SK-N-SH (cell line): ENCODE measurements around the gene ZSCAN2. TPM values are rescaled to one million over a fixed set of nuclear protein-coding genes. Genes with fewer than 3 reads are reported as not detected.

Experiments used
- CTCF ChIA-PET: fragments of 300-600, 350-600 bp; formaldehyde crosslinking; extraction: SDS; loops from one replicate; lab custom pipeline; 2021; lab: Yijun Ruan, JAX
- POLR2A ChIA-PET: fragments of 350-600 bp; sonication (Branson Sonifier 250); formaldehyde crosslinking; extraction: SDS; loops from one replicate; lab custom pipeline; 2020; ENCODE audit warnings: antibody characterized with exemption, inconsistent platforms; lab: Yijun Ruan, JAX
- DNase-seq: peaks from one replicate; pipeline ENCODE4 v3.0.0; 2012
- H2AFZ ChIP-seq: fragments of 200-600 bp; sonication (generic); 2 replicates; pipeline ENCODE4 v1.8.1; 2016; ENCODE audit warnings: antibody characterized with exemption, mild to moderate bottlenecking, low read depth
- H3F3A ChIP-seq: fragments of 200-600 bp; sonication (generic); replicated peaks from 2 replicates; pipeline ENCODE3; 2016; ENCODE audit warnings: antibody characterized with exemption, mild to moderate bottlenecking; ENCODE audit not compliant: insufficient read depth
- H3K27ac ChIP-seq, 2 experiments: fragments of 200-500 bp in 1 of 2; fragments of 200-600 bp in 1 of 2; sonication (Bioruptor generic) in 1 of 2; sonication (generic), shearing (Covaris generic) in 1 of 2; 2 replicates each; pipeline versions ENCODE4 v1.5.1 to v1.6.1; 2014 to 2016; ENCODE audit warnings: low read depth in 2 of 2, inconsistent platforms in 1 of 2, low read length in 1 of 2, mild to moderate bottlenecking in 1 of 2, mixed read lengths in 1 of 2
- H3K27me3 ChIP-seq: fragments of 200-600 bp; sonication (generic), shearing (Covaris generic); 2 replicates; pipeline ENCODE4 v1.6.1; 2016; ENCODE audit warnings: mixed run types; ENCODE audit not compliant: insufficient read depth
- H3K36me3 ChIP-seq, 2 experiments: fragments of 200-500 bp in 1 of 2; fragments of 200-600 bp in 1 of 2; sonication (Bioruptor generic) in 1 of 2; sonication (generic) in 1 of 2; replicated peaks in 1 of 2; 2 replicates each; pipeline versions ENCODE3 to v1.5.1; 2014 to 2016; ENCODE audit warnings: low read length in 1 of 2, mild to moderate bottlenecking in 1 of 2; ENCODE audit not compliant: insufficient read depth in 2 of 2, control insufficient read depth in 1 of 2
- H3K4me1 ChIP-seq, 2 experiments: fragments of 200-500 bp in 1 of 2; fragments of 200-600 bp in 1 of 2; sonication (Bioruptor generic) in 1 of 2; sonication (generic), shearing (Covaris generic) in 1 of 2; 2 replicates each; pipeline versions ENCODE4 v1.5.1 to v1.6.1; 2014 to 2016; ENCODE audit warnings: low read depth in 1 of 2, low read length in 1 of 2, mixed run types in 1 of 2; ENCODE audit not compliant: insufficient read depth in 2 of 2, control insufficient read depth in 1 of 2
- H3K4me2 ChIP-seq: fragments of 200-600 bp; sonication (generic), shearing (Covaris generic); 2 replicates; pipeline ENCODE4 v1.6.1; 2017; ENCODE audit warnings: mixed run types
- H3K4me3 ChIP-seq, 2 experiments: fragments of 200-500 bp in 1 of 2; fragments of 200-600 bp in 1 of 2; sonication (Bioruptor generic) in 1 of 2; sonication (generic), shearing (Covaris generic) in 1 of 2; 2 replicates each; pipeline versions ENCODE4 v1.5.1 to v1.8.1; 2014 to 2016; ENCODE audit warnings: low read depth in 2 of 2, inconsistent platforms in 1 of 2, low read length in 1 of 2, mild to moderate bottlenecking in 1 of 2, mixed read lengths in 1 of 2, moderate library complexity in 1 of 2
- H3K79me2 ChIP-seq: fragments of 200-600 bp; sonication (generic); 2 replicates; pipeline ENCODE4 v1.8.1; 2017; ENCODE audit warnings: mild to moderate bottlenecking; ENCODE audit not compliant: insufficient read depth
- H3K9ac ChIP-seq: fragments of 200-600 bp; sonication (generic); 2 replicates; pipeline ENCODE4 v1.6.1; 2017; ENCODE audit warnings: mixed run types
- H3K9me2 ChIP-seq: fragments of 200-600 bp; sonication (generic); 2 replicates; pipeline ENCODE4 v1.6.1; 2017; ENCODE audit warnings: mixed run types
- H3K9me3 ChIP-seq: fragments of 200-600 bp; sonication (generic); 2 replicates; pipeline ENCODE4 v1.6.1; 2017; ENCODE audit warnings: mixed run types, mild to moderate bottlenecking, moderate library complexity
- H4K20me1 ChIP-seq: fragments of 200-600 bp; sonication (generic); 2 replicates; pipeline ENCODE4 v1.6.1; 2017; ENCODE audit warnings: mild to moderate bottlenecking, mixed run types; ENCODE audit not compliant: insufficient read depth
- CHD2 ChIP-seq: fragments of 150-350 bp; IDR thresholded peaks from 2 replicates; pipeline ENCODE4 v1.6.1; 2018; ENCODE audit warnings: low read length; ENCODE audit not compliant: partially characterized antibody
- EP300 ChIP-seq, 2 experiments: IDR thresholded peaks; 2 replicates each; pipeline versions ENCODE4 v1.4.0 to v1.6.1; 2012; ENCODE audit warnings: borderline replicate concordance in 1 of 2, low read depth in 1 of 2, low read length in 1 of 2
- FOSL2 ChIP-seq: IDR thresholded peaks from 2 replicates; pipeline ENCODE4 v1.4.0; 2012; ENCODE audit warnings: low read depth, mild to moderate bottlenecking, moderate library complexity, borderline replicate concordance
- FOXJ3 ChIP-seq: sonication (generic); formaldehyde crosslinking; IDR thresholded peaks from 2 replicates; pipeline ENCODE4 v1.5.1; 2020; ENCODE audit warnings: mild to moderate bottlenecking, missing genetic modification reagents
- FOXM1 ChIP-seq: IDR thresholded peaks from 2 replicates; pipeline ENCODE4 v1.4.0; 2012; ENCODE audit warnings: low read depth, mild to moderate bottlenecking
- GABPA ChIP-seq: IDR thresholded peaks from 2 replicates; pipeline ENCODE4 v1.4.0; 2012; ENCODE audit warnings: low read depth, mild to moderate bottlenecking
- GATA2 ChIP-seq: sonication (generic); formaldehyde crosslinking; IDR thresholded peaks from 2 replicates; pipeline ENCODE4 v1.5.0; 2020; ENCODE audit warnings: mild to moderate bottlenecking, missing genetic modification reagents
- IRF3 ChIP-seq: fragments of 150-350 bp; IDR thresholded peaks from 2 replicates; pipeline ENCODE4 v1.6.1; 2016; ENCODE audit warnings: mild to moderate bottlenecking, low read depth, low read length
- MXI1 ChIP-seq: IDR thresholded peaks from 2 replicates; pipeline ENCODE4 v1.6.1; 2012; ENCODE audit warnings: mild to moderate bottlenecking, low read depth, low read length, improper control_type of control experiment
- NFIC ChIP-seq: IDR thresholded peaks from 2 replicates; pipeline ENCODE4 v1.4.0; 2012; ENCODE audit warnings: borderline replicate concordance
- NRF1 ChIP-seq: IDR thresholded peaks from 2 replicates; pipeline ENCODE4 v1.6.1; 2012; ENCODE audit warnings: low read depth, mild to moderate bottlenecking, low read length
- POLR2AphosphoS5 ChIP-seq: IDR thresholded peaks from 2 replicates; pipeline ENCODE4 v1.6.1; 2012; ENCODE audit warnings: low read depth, low read length
- RAD21 ChIP-seq: IDR thresholded peaks from 2 replicates; pipeline ENCODE4 v1.6.1; 2012; ENCODE audit warnings: mild to moderate bottlenecking, low read length
- RCOR1 ChIP-seq: fragments of 150-350 bp; IDR thresholded peaks from 2 replicates; pipeline ENCODE4 v1.6.1; 2017; ENCODE audit warnings: antibody characterized with exemption, low read length
- REST ChIP-seq: IDR thresholded peaks from 2 replicates; pipeline ENCODE4 v1.6.1; 2012; ENCODE audit warnings: mild to moderate bottlenecking, low read depth, low read length, moderate library complexity
- SIN3A ChIP-seq: IDR thresholded peaks from 2 replicates; pipeline ENCODE4 v1.6.1; 2012; ENCODE audit warnings: low read depth, mild to moderate bottlenecking, low read length, moderate library complexity, borderline replicate concordance
- TEAD4 ChIP-seq: IDR thresholded peaks from 2 replicates; pipeline ENCODE4 v1.4.0; 2012; ENCODE audit warnings: mild to moderate bottlenecking, borderline replicate concordance; ENCODE audit not compliant: insufficient read depth
- WGBS: methylation state at CpG from one replicate; pipeline ENCODE4 v1.1.6; 2017; ENCODE audit warnings: low lambda C conversion rate; 5-methylcytosine and 5-hydroxymethylcytosine counted together
- polyA plus RNA-seq, 3 experiments: library from polyadenylated mRNA; depleted of rRNA; stranded (reverse); fragments of >200 nt; gene quantifications; 2 replicates each; pipeline ENCODE4 v1.2.3, GENCODE V29; 2012
- TF ChIP-seq, protein P1 (sequence below): IDR thresholded peaks from 2 replicates; pipeline ENCODE4 v1.4.0; 2012; ENCODE audit warnings: low read depth, borderline replicate concordance
- TF ChIP-seq, protein P2 (sequence below): IDR thresholded peaks from 2 replicates; pipeline ENCODE4; 2012

ZSCAN2 gene
- polyA plus RNA-seq, 1 of the 3 experiments (the other 2 are of a cell fraction), result 22.0 TPM

DNA sequence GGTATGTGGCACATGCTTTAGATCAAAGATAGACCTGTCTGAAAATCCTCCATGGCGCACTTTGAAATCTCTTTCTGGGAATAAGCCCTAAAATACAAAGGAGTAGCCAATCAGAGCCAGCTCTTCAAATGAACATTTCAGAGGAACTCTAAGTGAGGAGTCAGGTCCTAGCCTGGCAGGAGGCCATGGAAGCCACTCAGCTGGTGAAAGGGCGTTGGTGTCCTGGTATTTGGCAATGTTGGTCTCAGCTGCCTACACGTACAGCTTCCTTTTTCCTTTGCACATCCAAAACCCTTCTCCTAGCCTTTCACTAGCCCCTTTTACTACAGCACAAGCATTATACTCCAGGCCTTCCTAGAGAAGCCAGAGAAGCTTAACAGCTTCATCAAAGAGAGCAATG, 47.7 kb downstream of the ZSCAN2 start:
- WGBS, result 92% methylated on average over 3 of the region's 3 CpGs
- Histone ChIP-seq H3K4me2 (no peak overlapping the region), H2AFZ (no peak overlapping the region), H3K9ac (no peak overlapping the region), H3K27me3 (no peaks in the 10 kb centered on the region), H3K4me1 (peaks cover 14 to 18% of the 10 kb centered on the region in 2 experiments; a peak in 2 of 4 replicates), H3K9me3 (no peaks in the 10 kb centered on the region)
- POLR2A ChIA-PET, result interaction anchor here (0.6 to 1.1 kb wide), 3 partner anchors 9 to 38 kb away, joined by 3 to 5 read pairs (median 4); no protein-coding TSS in a partner anchor
- TF ChIP-seq EP300 (IDR thresholded peaks at IDR 0.05; ENCODE audit: borderline replicate concordance in 1 of 2, low read depth in 1 of 2, low read length in 1 of 2) (no peak), CHD2 (no peak), MXI1 (no peak), NFIC (no peak), TEAD4 (no peak), FOXM1 (no peak), RCOR1 (no peak), REST (no peak), GATA2 (CRISPR knock-in tag) (no peak), FOSL2 (no peak), POLR2AphosphoS5 (no peak), IRF3 (no peak), NRF1 (no peak), FOXJ3 (CRISPR knock-in tag) (no peak), RAD21 (no peak), SIN3A (no peak), GABPA (no peak)
- TF ChIP-seq, protein P1, sequence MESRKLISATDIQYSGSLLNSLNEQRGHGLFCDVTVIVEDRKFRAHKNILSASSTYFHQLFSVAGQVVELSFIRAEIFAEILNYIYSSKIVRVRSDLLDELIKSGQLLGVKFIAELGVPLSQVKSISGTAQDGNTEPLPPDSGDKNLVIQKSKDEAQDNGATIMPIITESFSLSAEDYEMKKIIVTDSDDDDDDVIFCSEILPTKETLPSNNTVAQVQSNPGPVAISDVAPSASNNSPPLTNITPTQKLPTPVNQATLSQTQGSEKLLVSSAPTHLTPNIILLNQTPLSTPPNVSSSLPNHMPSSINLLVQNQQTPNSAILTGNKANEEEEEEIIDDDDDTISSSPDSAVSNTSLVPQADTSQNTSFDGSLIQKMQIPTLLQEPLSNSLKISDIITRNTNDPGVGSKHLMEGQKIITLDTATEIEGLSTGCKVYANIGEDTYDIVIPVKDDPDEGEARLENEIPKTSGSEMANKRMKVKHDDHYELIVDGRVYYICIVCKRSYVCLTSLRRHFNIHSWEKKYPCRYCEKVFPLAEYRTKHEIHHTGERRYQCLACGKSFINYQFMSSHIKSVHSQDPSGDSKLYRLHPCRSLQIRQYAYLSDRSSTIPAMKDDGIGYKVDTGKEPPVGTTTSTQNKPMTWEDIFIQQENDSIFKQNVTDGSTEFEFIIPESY, result no peak
- TF ChIP-seq, protein P2, sequence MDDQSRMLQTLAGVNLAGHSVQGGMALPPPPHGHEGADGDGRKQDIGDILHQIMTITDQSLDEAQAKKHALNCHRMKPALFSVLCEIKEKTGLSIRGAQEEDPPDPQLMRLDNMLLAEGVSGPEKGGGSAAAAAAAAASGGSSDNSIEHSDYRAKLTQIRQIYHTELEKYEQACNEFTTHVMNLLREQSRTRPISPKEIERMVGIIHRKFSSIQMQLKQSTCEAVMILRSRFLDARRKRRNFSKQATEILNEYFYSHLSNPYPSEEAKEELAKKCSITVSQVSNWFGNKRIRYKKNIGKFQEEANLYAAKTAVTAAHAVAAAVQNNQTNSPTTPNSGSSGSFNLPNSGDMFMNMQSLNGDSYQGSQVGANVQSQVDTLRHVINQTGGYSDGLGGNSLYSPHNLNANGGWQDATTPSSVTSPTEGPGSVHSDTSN, result no peak
- TF ChIP-seq, all 33 proteins: peak for 0
- peaks cover 3% of the 10 kb centered on the region for H3F3A ChIP-seq
- no peak for DNase-seq
- no peaks in the 10 kb centered on the region for H4K20me1 ChIP-seq
- peaks cover 45 to 51% of the 10 kb centered on the region in 2 experiments for H3K36me3 ChIP-seq
- no peaks in the 10 kb centered on the region for H3K9me2 ChIP-seq
- H3K79me2 ChIP-seq, result peaks cover 30% of the 10 kb centered on the region
- CTCF ChIA-PET, result interaction anchor here (1.6 to 3.3 kb wide), 2 partner anchors 10 to 50 kb away, joined by 6 to 13 read pairs; no protein-coding TSS in a partner anchor
- no peak overlapping the region for H3K4me3 ChIP-seq
- no peak overlapping the region for H3K27ac ChIP-seq
